Nephron progenitor cell (in vitro differentiated cells): ENCODE measurements around the gene PDCD5.

Experiments used
- DNase-seq: peaks from one replicate; pipeline ENCODE4 v3.0.0; 2021
- H3K27ac Mint-ChIP-seq: 2 replicates; pipeline ENCODE4 v1.8.0; 2021; ENCODE audit warnings: mild to moderate bottlenecking, moderate library complexity, mixed read lengths
- H3K27me3 Mint-ChIP-seq: 2 replicates; pipeline ENCODE4 v1.8.0; 2021; ENCODE audit warnings: mild to moderate bottlenecking, low read depth, mixed read lengths; ENCODE audit not compliant: poor library complexity
- H3K36me3 Mint-ChIP-seq: 2 replicates; pipeline ENCODE4 v1.8.0; 2021; ENCODE audit warnings: low read depth, mixed read lengths
- H3K4me1 Mint-ChIP-seq: 2 replicates; pipeline ENCODE4 v1.8.0; 2021; ENCODE audit warnings: mixed read lengths
- H3K4me3 Mint-ChIP-seq: 2 replicates; pipeline ENCODE4 v1.8.0; 2021; ENCODE audit warnings: mild to moderate bottlenecking, moderate library complexity, mixed read lengths
- H3K9me3 Mint-ChIP-seq: 2 replicates; pipeline ENCODE4 v1.8.0; 2021; ENCODE audit warnings: mild to moderate bottlenecking, moderate library complexity, mixed read lengths
- CTCF ChIP-seq: fragments of 200-600 bp; sonication (generic); IDR thresholded peaks from 2 replicates; pipeline ENCODE4 v1.5.0; 2021; ENCODE audit warnings: antibody characterized with exemption

Gene PDCD5

GRCh38 chr19:32631381-32631780 lies 50.4 kb downstream of the PDCD5 start:
- no peak for TF ChIP-seq CTCF
- Mint-ChIP-seq H3K4me3 (no peak overlapping the region), H3K9me3 (no peaks in the 10 kb centered on the region), H3K27me3 (no peaks in the 10 kb centered on the region), H3K36me3 (peaks cover 17% of the 10 kb centered on the region), H3K27ac (no peak overlapping the region), H3K4me1 (peaks cover 5% of the 10 kb centered on the region)
- no peak for DNase-seq
